Measurements from ENCODE around the gene TBC1D22A. TPM values are rescaled to one million over a fixed set of nuclear protein-coding genes. Genes with fewer than 3 reads are reported as not detected.

Gene TBC1D22A
- total and polyA plus RNA-seq, 10 of the 15 experiments (the other 5 are each of a cell fraction or from before 2014, with no cell fraction given) = 0.63 to 44.7 (median 27.4) TPM

DNA sequence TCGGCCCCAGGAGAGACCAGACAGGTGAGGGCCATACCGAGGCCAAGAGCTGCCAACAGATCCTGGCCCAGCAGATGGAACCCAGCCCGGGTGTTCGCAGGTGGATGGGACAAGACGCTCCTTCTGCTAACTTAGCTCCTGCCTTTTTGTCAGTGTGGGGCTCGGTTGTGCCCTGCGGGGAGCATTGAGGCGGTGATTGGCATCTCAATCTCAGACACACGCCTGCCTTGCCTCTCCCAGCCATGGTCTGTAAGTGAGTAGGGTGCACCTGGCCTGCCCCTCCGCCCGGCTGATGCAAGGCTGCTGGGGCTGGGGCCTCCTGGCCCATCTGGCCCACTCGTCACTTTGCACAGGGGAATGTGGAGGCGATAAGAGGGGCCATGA is 350.1 kb downstream of the TBC1D22A start (continued):
- TF ChIP-seq, protein P1, sequence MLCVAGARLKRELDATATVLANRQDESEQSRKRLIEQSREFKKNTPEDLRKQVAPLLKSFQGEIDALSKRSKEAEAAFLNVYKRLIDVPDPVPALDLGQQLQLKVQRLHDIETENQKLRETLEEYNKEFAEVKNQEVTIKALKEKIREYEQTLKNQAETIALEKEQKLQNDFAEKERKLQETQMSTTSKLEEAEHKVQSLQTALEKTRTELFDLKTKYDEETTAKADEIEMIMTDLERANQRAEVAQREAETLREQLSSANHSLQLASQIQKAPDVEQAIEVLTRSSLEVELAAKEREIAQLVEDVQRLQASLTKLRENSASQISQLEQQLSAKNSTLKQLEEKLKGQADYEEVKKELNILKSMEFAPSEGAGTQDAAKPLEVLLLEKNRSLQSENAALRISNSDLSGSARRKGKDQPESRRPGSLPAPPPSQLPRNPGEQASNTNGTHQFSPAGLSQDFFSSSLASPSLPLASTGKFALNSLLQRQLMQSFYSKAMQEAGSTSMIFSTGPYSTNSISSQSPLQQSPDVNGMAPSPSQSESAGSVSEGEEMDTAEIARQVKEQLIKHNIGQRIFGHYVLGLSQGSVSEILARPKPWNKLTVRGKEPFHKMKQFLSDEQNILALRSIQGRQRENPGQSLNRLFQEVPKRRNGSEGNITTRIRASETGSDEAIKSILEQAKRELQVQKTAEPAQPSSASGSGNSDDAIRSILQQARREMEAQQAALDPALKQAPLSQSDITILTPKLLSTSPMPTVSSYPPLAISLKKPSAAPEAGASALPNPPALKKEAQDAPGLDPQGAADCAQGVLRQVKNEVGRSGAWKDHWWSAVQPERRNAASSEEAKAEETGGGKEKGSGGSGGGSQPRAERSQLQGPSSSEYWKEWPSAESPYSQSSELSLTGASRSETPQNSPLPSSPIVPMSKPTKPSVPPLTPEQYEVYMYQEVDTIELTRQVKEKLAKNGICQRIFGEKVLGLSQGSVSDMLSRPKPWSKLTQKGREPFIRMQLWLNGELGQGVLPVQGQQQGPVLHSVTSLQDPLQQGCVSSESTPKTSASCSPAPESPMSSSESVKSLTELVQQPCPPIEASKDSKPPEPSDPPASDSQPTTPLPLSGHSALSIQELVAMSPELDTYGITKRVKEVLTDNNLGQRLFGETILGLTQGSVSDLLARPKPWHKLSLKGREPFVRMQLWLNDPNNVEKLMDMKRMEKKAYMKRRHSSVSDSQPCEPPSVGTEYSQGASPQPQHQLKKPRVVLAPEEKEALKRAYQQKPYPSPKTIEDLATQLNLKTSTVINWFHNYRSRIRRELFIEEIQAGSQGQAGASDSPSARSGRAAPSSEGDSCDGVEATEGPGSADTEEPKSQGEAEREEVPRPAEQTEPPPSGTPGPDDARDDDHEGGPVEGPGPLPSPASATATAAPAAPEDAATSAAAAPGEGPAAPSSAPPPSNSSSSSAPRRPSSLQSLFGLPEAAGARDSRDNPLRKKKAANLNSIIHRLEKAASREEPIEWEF (IDR thresholded peaks at IDR 0.05; ENCODE audit: insufficient replicate concordance, low read depth, low read length) = no peak
- TF ChIP-seq ASH2L (IDR thresholded peaks at IDR 0.05; ENCODE audit: borderline replicate concordance, low read depth) = no peak
- TF ChIP-seq PML (IDR thresholded peaks at IDR 0.05; ENCODE audit: low read length) = no peak
- TF ChIP-seq CHD1 (IDR thresholded peaks at IDR 0.05; ENCODE audit: low read depth, low read length) = no peak

DNA sequence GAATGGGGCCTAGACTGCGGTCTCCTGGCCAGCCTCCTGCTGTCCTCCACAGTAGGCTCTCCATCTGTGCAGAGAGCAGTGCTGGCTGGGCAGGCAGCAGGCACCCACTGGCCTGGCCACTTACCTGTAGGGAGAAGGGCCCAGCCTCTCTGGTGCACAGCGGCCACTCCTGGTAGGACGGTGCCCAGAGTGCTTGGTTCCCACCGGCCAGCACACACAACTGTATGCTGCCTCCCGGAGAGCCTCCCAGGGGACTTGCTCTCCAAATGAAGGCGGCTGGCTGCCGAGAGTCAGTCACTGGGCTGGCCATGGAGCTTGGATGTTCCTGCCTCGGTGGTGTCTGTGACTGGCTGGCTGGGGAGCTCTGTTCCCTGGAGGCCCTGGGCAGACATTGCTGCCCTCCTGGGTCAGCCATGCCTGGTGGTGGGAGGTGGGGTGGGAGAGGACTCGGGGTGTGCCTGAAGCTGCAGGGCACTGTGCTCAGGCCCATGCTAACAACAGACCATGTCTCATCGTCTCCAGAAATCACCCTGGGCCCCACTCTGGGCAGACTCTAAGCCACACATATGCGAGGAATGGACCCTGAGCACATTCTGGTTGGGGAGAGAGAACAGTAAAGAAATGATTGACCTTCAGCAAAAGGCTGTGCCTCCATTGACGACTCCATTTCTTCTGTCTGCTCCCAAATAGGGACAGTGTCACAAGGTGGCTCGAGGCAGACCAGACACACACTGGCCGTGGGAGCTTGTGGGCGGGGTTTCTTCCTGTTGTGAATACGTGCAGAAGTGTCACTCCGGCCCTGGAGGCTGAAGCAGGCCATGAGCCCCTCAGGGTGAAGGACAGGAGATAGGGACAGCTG is 350.8 kb downstream of the TBC1D22A start:
- Histone ChIP-seq H2AFZ (ENCODE audit: control insufficient read depth, low read depth, low read length) (no peak overlapping the region), H3K4me1 (ENCODE audit: control insufficient read depth, insufficient read depth, low read length) (no peaks in the 10 kb centered on the region), H3K4me2 (ENCODE audit: control insufficient read depth, insufficient read depth) (no peak overlapping the region), H3K27ac (ENCODE audit: control insufficient read depth, insufficient read depth) (no peak overlapping the region), H3K27me3 (replicated peaks in 1 of 2; ENCODE audit: control insufficient read depth in 2 of 2, insufficient read depth in 2 of 2, low read length in 1 of 2) (no peaks in the 10 kb centered on the region), H3K4me3 (no peak overlapping the region), H3K36me3 (ENCODE audit: control insufficient read depth in 2 of 2, insufficient read depth in 2 of 2, low read length in 1 of 2) (peaks cover 0 to 4% of the 10 kb centered on the region in 2 experiments; a peak in 2 of 4 replicates), H3K79me2 (ENCODE audit: control insufficient read depth, insufficient read depth, low read length) (no peaks in the 10 kb centered on the region), H3K9ac (ENCODE audit: control insufficient read depth, insufficient read depth, low read length) (no peak overlapping the region), H3K9me3 (replicated peaks; ENCODE audit: control insufficient read depth, insufficient read depth, low read length) (no peaks in the 10 kb centered on the region), H4K20me1 (ENCODE audit: control insufficient read depth, insufficient read depth) (no peaks in the 10 kb centered on the region)
- RAD21 ChIA-PET (ENCODE audit: unreplicated experiment) = no interaction called here
- in situ Hi-C loops (cut with MboI) (no loop called here), intact Hi-C loops (cut with micrococcal nuclease; ENCODE audit: unreplicated experiment) (no loop called here)
- no TSS peak for BruUV-seq (replicated peaks)
- WGBS (ENCODE audit: insufficient coverage, insufficient replicate concordance, low lambda C conversion rate, missing lambda C conversion rate) = 90% methylated on average over 17 of the region's 17 CpGs
- ATAC-seq (no peak), DNase-seq (ENCODE audit: low read depth, low spot score) (no peak), FAIRE-seq (no peak)
- SMC1A ChIA-PET (ENCODE audit: uncharacterized antibody, unreplicated experiment) = no interaction called here
- CTCF ChIA-PET = no interaction called here
- POLR2A ChIA-PET = no interaction called here
- TF ChIP-seq ZNF207 (IDR thresholded peaks at IDR 0.05; ENCODE audit: borderline replicate concordance) = no peak
- no peak for TF ChIP-seq CBX3 (IDR thresholded peaks at IDR 0.05; ENCODE audit: borderline replicate concordance, low read depth)
- TF ChIP-seq, protein P2, sequence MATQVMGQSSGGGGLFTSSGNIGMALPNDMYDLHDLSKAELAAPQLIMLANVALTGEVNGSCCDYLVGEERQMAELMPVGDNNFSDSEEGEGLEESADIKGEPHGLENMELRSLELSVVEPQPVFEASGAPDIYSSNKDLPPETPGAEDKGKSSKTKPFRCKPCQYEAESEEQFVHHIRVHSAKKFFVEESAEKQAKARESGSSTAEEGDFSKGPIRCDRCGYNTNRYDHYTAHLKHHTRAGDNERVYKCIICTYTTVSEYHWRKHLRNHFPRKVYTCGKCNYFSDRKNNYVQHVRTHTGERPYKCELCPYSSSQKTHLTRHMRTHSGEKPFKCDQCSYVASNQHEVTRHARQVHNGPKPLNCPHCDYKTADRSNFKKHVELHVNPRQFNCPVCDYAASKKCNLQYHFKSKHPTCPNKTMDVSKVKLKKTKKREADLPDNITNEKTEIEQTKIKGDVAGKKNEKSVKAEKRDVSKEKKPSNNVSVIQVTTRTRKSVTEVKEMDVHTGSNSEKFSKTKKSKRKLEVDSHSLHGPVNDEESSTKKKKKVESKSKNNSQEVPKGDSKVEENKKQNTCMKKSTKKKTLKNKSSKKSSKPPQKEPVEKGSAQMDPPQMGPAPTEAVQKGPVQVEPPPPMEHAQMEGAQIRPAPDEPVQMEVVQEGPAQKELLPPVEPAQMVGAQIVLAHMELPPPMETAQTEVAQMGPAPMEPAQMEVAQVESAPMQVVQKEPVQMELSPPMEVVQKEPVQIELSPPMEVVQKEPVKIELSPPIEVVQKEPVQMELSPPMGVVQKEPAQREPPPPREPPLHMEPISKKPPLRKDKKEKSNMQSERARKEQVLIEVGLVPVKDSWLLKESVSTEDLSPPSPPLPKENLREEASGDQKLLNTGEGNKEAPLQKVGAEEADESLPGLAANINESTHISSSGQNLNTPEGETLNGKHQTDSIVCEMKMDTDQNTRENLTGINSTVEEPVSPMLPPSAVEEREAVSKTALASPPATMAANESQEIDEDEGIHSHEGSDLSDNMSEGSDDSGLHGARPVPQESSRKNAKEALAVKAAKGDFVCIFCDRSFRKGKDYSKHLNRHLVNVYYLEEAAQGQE (IDR thresholded peaks at IDR 0.05; ENCODE audit: low read depth, low read length) = no peak
- TF ChIP-seq, protein P3, sequence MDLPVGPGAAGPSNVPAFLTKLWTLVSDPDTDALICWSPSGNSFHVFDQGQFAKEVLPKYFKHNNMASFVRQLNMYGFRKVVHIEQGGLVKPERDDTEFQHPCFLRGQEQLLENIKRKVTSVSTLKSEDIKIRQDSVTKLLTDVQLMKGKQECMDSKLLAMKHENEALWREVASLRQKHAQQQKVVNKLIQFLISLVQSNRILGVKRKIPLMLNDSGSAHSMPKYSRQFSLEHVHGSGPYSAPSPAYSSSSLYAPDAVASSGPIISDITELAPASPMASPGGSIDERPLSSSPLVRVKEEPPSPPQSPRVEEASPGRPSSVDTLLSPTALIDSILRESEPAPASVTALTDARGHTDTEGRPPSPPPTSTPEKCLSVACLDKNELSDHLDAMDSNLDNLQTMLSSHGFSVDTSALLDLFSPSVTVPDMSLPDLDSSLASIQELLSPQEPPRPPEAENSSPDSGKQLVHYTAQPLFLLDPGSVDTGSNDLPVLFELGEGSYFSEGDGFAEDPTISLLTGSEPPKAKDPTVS (IDR thresholded peaks at IDR 0.05; ENCODE audit: low read depth, low read length) = no peak
- no peak for TF ChIP-seq TARDBP (IDR thresholded peaks at IDR 0.05; ENCODE audit: borderline replicate concordance)
- no peak for TF ChIP-seq STAT1 (conservative IDR thresholded peaks at IDR 0.05)
- no peak for TF ChIP-seq ZNF622 (IDR thresholded peaks at IDR 0.05)
- no peak for TF ChIP-seq NR2C2 (IDR thresholded peaks at IDR 0.05; ENCODE audit: borderline replicate concordance, control insufficient read depth, insufficient read length, low read depth)

Data from GM12878 (cell line).